SHP77 treated with DMSO at 0.1 percent for 48 hours (cell line): ENCODE measurements around the gene C2orf76.

Experiments used
- DNase-seq: peaks from one replicate; lab custom pipeline; 2025; lab: John Stamatoyannopoulos, UW

The C2orf76 gene

DNA sequence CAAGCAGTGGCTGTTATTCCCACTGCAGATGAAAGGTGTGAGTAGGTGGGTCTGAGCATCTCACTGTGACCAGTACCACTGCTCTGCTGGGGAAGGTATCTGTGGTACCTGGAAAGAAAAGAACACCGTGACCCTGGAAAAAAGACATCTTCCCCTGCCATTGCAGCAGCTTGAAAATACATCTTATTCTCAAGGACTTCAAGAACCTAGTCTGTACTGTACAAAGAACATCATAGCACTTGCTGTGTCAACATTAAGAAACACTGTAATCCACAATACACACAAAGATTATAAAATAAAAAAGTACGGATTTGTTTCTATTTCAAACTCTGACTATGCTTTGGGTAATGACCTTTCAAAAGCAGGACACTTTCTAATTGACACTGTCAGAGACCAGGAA, 28.9 kb downstream of the C2orf76 start:
- no peak for DNase-seq

DNA sequence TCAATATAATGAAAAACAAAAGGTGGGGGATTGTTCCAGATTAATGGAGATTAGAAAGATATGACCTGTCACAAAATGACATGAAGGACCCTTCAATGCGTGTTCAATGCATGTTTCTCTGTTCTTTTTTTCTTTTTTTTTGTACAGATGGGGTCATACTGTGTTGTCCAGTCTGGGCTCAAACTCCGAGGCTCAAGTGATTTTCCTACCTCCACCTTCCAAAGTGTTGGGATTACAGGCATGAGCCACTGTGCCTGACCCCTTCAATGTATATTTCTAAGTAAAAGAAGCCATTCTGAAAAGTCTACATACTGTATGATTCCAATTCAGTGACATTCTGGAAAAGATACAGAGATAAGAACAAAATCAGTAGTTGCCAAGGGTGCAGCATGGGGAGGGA, 32.8 kb downstream of the C2orf76 start:
- DNase-seq = no peak

DNA sequence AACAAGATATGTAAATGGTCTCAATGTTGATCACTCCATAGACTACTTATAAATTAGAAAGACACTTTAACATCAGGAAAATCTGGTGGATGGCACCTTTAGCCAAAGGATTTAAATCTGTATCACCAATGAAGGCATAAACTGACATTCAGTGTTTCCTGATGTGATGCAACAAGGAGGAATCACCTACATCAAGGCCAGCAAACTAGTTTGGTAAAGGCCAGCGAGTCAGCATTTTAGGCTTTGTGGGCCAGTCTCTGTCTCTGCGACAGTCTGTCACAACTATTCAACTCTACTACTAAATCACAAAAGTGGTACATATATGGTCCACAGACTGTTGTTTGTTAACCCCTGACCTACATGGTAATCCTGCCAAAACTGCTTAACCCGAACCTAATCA, 33.3 kb downstream of the C2orf76 start:
- DNase-seq = no peak

DNA sequence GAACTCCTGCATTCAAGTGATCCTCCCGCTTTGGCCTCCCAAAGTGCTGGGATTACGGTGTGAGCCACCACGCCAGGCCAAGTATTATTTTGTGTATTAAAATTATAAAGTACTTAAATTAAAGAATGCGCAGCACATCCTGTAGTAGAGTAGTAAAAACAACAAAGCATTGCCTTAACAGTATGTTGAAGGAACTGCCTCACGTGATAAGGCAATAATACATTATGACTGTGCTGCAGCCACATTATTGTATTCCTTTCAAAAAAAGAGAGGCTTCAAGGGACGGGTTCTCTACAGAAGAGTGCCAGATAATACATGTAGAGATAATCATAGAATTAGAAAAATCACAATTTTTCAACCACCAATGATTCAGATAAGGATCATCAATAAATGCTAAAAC, 33.7 kb downstream of the C2orf76 start:
- DNase-seq = no peak

DNA sequence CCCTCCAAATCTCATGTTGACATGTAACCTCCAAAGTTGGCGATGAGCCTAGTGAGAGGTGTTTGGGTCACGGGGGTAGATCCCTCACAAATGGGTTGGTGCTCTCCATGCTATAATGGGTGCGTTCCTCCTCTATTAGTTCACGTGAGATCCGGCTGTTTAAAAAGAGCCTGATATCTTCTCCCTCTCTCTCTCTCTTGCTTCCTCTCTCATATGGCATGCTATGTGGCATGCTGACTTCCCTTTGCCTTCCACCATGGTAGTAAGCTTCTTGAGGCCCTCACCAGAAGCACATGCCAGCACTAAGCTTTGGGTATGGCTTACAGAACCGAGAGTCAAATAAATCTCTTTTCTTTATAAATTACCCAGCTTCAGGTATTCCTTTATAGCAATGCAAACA, 39.2 kb downstream of the C2orf76 start:
- no peak for DNase-seq

DNA sequence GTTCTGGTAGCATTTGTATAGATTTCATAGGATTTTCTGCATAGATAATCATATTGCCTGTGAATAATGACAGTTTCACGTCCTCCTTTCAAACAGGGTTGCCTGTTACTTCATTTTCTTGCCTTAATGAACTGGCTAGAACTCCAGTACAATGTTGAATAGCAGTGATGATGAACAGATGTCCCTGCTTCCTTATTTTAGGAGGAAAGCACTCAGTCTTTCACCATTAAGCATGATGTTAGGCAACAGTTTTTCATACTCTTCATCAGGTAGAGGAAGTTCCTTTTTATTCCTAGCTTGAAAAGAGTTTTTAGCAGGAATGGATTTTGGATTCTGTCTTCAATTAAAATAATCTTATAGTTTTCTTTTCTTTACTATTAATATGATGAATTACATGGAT, 39.7 kb downstream of the C2orf76 start:
- no peak for DNase-seq

DNA sequence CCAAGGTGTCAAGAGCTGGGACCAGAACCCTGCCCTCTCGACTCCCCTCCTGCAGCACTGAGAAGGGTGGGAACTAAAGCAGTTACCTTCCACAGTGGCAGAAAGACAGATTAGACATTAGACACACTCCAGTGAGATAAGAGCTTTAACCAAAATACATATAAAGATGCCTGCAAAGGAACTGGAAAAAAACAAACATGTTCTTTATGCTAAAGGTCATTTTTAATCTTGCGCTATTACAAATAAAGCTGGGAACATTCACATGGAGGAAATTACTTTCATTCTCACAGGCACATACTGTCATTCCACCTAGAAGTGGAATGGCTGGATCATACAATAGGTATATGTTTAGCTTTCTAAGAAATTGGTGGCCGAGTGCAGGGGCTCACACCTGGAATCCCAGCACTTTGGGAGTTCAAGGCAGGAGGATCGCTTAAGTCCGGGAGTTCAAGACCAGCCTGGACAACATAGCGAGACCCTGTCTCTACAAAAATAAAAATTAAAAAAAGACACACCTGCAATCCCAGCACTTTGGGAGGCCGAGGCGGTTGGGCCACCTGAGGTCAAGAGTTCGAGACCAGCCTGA, 41.9 kb downstream of the C2orf76 start:
- DNase-seq = no peak

DNA sequence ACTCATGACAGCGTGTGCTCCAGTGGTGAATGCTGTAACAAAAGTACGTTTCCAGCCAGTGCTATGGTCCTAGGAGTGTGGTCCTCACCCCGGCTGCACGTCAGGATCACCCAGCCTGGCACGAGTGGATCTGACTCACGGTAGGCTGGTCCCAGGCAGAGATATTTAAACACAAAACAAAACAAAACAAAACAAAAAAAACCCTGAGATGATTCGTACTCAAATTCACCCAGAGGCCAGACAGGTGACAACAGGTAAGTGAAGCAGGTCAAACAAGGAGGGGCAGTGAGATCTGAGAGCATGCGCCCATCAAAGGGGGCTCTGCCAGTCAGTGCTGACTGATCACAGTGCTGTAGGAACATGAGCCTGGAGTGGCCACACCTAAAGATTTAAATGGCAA, 43.2 kb downstream of the C2orf76 start:
- no peak for DNase-seq

DNA sequence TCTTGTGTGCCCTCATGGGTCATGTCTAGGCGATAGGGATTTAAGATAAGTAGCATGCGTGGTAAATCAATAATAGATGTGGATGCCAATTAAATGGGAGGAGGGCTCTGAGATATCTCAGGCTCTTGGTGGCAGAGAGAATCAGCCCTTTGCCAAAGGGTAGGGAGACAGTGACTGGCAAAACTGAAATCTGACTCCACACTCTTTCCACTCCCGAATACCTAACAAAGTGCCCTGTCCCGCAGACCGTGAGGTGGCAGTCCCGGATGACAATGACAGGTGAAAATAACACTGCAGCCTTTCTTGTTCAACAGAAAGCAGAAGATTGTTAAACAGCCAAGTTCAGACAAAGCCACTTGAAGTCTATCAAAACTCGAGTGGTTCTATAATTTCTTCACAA, 47.0 kb downstream of the C2orf76 start:
- no peak for DNase-seq

DNA sequence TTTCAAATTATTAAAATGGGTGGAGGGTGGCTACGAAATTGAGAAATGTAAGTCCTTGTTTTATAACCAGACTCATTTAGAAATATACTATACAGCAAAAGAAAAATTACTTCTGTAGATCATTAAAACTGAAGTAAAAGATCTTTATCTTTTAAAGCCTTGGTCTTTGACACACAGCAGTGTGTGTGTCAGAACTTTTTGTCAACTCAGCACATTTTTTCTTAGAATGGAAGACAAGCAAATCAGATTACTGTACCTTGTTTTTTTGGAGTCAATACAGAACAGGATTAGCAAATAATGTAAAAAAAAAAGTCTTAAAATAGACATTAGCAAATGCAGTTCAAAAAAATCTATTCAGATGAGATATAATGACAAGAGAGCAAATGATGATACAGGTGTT, 49.1 kb downstream of the C2orf76 start:
- no peak for DNase-seq

DNA sequence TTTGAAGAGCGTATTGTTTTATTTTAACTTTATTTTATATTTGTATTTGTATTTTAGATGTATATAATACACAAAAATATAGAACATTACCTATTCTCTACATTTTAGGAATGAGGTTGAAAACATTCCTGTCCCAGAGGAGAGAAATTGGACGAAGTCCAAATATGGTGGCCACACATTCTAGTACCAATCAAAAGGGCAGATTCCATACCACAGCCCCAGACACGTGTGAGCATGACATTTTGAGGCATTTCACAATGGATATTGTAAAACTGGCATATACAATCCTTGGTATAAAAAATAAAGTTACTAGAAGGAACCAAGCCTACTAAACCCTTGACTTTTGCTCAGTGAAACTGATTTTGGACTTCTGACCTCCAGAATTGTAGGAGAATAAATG, 50.6 kb downstream of the C2orf76 start:
- DNase-seq = no peak

DNA sequence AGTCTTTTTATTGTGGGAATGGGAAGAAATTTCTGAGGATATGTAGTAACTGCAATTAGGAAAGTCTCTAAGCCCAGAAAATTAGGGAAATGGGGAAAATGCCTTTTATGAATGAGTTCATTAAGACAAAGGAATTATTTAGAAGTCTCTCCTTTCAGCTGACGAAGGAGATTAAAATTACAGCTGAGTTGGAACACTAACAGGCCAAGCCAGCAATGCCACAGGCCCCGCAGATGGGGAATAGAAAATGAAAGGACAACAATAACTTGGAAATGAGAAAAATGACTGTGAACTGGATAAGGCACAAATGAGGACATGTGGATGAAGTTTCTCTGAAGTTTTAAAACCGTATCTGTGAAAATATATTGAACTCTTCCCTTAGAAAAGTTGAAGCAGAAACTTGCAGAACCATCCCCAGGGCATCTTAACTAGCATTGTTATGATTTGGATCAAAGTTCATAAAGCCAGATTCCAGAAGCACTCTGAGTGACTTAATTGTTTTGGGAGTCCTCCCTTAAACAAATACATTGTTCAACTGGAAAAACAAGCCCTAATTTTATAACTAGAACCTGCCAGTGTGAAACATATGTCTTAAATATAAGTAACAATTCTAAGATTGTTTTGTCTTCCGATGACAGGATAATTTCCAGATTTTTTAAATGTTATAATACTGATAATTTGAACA, 51.3 kb downstream of the C2orf76 start:
- no peak for DNase-seq

DNA sequence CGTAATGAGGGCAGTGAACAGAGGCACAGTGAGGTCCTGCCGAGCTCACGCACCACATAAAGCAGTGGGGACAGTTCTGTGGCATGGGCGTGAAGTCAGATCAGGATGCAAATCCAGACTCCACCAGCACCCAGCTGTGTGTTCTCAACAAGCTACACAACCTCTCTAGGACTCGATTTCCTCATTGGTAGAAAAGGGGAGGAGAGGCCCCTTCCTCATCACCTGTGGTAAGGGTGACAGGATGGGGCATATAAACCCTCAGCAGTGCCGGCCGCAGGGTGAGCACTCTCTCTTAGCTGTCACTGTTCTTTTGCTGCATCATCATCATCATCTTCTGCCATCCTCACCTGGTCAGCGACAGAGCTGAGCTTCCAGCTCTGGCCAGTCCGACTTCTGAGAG, 54.8 kb downstream of the C2orf76 start:
- no peak for DNase-seq

DNA sequence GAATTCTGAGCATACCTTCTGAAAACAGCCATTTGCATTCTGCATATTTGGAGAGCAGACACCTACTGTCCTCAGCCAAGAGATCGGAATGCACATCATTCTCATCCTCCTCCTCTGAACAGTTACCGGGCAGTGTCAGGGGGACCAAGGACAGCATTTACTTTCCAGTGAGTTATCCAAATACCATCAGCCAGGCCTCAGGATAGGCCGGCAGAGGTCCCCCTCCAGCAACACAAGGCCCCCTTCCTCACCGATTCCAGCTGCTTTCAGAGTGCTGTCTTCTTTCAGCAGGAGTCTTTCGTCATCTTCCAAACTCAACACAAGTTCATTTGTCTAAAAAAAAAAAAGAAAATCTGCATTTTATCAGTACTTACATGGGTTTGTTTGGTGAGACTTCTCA, 55.3 kb downstream of the C2orf76 start:
- no peak for DNase-seq

DNA sequence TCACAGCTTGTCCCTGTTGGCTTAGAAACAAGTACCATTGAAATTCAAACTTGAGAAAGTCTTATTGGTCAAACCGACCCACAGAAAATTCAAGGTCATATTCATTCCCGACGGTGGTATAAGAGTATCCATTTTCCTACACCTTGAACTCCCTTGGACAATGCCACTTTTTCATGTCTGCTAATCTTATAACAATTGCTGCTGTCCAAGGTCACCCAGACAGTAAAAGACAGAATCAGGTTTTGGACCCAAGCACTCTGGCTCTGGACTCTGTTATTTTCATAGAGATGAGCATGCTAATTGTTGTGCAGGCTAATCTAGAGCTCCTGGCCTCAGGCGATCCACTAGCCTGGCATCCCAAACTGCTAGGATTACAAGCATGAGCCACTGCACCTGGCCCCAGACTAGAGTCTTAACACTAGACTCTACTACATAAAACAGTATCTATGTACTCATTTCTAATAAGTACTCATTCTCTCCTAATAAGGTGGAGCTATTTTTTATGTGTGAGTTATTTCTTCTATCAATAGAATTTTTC, 57.8 kb downstream of the C2orf76 start:
- no peak for DNase-seq

DNA sequence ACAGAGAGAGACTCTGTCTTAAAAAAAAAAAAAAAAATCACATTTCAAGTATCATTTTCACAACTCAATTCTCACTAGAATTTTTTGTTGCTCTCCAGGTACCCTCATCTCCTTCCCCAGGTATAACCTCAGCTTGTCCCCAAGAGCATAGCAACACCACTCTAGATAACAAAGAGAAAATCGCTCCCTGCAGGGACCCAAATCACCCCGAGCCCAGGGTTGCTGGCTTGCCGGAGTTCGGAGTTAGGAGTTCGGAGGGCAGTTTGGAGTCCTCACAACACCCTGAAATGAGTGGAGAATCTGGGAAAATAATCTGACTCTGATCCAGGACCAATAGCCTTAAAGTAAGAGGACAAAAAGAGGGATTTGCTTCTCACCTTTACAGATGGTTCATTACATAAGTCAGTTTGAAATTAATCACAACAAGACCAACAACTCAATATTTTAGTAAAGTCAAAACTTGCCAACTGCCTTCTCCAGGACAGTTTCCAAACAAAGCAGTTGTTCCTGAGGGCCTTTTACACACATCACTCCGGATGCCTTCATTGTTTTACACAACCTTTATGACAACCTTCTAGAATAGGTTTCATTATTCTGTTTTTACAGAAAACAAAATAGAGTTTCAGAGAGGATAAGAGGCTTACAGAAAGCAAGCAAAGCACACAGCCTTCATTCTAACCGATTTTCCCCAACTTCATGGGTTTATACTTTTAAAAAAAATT, 59.1 kb downstream of the C2orf76 start:
- no peak for DNase-seq

DNA sequence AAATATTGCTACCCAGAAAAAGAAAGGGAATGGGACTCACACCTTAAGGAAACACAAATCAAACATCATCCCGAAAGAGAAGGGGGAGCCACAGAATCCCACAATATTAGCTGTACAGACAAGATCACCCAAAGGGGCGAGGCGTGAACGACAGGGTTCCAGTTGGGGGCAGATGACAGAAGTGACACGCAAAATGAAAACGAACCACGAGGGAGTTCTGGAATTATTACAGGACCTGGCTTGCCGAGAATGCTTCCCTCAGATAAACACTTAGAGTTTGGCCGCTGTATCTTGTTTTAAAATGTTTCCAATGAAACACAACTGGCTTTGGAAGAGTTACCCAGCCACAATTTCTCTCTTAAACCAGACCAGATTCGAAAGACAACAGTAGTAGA, 60.4 kb downstream of the C2orf76 start:
- DNase-seq = no peak

DNA sequence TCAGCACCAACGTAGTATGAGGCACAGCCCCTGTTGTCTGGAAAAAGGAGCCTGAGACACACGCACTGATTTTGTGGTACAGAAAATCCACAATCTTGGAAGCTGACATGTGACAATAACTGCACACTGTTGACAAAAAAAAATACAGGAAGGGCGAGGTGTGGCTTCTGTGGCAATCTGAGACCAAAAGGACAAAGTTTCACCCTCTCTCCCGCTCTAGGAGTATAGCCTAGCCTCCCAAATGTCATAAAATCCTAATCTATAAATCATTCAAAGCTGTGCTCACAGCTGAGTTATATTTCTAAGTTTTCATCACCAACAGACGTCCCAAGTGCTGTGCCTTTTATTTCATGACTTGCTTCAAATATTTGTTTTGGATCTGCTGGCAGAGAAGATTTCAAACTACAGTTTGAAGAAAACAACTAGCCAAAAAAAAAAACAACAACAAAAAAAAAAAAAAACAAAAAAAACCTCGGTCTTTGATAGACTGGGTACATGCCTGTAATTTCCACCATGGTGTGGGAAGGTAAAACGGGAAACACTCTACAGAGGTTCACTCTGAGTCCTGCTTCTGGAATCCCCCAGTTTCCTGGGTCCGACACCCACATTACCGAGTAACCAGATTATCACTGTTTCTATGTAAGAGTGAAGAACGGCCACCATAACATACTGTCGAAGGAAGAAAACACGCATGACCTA, 61.0 kb downstream of the C2orf76 start:
- DNase-seq = no peak

DNA sequence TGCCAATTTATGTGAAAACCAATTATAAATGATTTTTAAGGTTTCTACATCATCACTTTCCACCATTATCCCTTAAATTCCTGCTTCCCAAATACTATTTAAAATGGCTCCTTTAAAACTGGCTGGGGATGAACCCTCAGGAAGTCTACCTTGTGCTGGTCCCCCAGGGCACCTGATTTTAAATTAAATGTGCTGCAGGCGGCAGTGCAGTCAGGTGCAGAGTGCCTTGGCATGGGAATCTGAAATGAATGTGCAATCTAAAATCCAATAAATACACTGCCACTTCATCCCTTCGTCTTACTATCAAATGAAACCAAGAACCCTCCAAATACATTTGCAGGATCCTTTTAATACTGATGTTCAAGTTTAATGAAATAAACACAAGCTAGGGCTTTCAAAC, 61.8 kb downstream of the C2orf76 start:
- no peak for DNase-seq

DNA sequence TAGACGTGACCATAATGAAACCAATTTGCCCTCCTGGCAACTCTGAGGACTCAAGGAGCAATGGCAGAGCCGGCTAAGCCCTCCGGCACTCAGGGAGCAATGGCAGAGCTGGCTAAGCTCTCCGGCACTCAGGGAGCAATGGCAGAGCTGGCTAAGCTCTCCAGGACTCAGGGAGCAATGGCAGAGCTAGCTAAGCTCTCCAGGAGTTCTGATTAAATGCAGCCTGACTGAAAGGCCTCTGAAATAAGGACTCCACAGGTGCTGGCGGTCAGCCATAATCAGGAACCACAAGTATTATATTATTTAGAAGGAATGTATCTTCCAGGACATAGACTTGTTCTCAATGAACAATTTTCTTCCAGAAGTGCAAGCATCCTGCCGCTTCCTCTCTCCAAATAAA, 65.2 kb downstream of the C2orf76 start:
- DNase-seq = no peak

DNA sequence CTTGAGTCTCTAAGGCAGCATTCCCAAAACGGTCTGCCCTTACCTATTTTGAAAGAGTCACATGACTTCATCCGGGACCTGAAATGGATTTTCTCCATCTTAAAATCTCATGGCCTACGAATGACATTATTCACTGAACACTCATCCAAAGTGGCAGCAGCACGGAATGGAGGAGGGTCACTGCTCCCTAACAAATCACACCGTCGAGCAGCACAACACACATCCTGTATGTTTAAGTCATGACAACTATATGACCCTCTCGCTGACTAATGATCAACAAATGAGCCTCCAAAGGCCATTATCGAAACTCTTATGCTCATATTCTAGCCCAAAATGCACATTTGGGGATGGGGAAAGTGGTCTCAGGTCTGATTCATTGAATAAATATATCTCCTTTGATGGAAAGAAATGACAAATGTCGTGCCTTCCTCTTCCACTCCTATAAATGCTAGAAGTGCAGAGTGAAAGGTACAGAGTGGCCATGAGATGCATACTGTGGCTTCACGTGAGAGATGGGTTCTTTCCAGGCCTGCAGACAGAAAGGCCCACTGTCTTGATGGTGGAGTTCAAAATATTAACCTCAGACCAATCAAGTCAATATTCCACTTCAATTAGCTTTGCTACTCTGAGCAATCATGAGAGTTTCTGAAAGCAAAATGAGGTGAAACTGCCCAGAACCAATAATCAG, 70.8 kb downstream of the C2orf76 start:
- no peak for DNase-seq

DNA sequence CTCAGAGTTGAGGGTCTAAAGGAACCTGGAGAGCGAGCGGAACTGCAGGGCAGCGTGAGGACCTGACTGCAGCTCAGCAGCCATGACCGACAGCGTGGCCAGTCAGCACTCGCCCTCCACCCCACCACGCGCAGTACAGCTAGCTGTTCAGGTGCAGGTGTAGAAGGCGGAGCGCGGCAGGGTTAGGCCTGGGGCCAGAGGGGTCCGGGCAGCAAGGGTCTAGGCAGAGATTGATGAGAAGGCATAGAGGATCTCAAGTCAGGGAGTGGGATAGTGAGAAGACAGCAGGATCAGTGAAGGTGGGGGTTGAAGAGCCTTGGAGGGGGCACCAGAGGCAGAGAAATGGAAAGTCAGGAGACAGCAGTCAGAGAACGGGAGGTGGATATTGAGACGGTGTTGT, 72.0 kb downstream of the C2orf76 start:
- DNase-seq = no peak
